Stimulated activated CD8-positive, alpha-beta memory T cell treated with anti-CD3 and anti-CD28 coated beads, Interleukin-12 subunit alpha, Interleukin-12 subunit beta, amount 100 ng/mL, for 4 hours (primary cell): Measurements from ENCODE around the gene DHRS9.
"Not testable (repeated sequence)": the region's sequence is repeated elsewhere in the genome, so short reads cannot be mapped to it uniquely, and the experiment has no call there.

ENCODE experiments used
- DNase-seq: peaks from one replicate; pipeline ENCODE4 v3.0.0-alpha.2; 2020; ENCODE audit warnings: low read depth

The DHRS9 gene

DNA sequence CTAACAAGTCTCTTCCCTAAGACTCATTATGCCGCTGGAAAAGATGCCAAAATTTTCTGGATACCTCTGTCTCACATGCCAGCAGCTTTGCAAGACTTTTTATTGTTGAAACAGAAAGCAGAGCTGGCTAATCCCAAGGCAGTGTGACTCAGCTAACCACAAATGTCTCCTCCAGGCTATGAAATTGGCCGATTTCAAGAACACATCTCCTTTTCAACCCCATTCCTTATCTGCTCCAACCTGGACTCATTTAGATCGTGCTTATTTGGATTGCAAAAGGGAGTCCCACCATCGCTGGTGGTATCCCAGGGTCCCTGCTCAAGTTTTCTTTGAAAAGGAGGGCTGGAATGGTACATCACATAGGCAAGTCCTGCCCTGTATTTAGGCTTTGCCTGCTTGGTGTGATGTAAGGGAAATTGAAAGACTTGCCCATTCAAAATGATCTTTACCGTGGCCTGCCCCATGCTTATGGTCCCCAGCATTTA is 26.3 kb downstream of the DHRS9 start:
- DNase-seq = no peak

DNA sequence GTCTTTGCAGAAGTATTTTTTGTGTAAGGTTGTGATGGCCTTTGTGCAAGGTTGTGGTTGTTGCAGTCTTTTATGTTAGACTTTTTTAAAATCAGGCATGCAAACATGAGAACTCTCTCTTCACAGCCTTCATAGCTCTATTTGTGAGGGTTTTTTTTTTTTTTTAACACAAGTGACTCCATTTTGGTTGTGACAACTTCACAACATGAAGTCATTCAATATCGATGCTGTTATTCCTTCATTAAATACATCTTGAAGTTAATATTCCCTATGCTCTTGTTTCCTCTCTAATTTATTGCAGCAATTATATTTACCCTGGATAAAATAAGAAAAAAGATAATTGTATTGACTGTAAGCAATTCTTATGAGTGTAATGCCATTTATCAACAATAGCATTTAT is 35.5 kb downstream of the DHRS9 start:
- DNase-seq = no peak

DNA sequence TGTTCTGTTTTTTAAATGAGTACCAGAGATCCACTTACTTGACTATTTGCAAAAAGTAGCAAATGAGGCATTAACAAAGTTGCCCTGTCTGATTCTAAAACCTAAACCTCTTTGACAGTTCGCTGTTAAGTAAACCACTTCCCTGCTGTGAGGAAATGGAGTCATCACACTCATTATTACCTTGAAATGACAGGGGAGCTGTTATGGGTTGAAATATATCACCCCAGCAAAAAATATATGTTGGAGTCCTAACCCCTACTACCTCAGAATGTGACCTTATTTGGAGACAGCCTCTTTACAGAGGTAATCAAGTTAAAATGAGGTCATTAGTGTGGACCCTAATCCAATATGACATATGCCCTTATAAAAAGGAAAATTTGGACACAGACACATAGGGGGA is 36.1 kb downstream of the DHRS9 start:
- no peak for DNase-seq

DNA sequence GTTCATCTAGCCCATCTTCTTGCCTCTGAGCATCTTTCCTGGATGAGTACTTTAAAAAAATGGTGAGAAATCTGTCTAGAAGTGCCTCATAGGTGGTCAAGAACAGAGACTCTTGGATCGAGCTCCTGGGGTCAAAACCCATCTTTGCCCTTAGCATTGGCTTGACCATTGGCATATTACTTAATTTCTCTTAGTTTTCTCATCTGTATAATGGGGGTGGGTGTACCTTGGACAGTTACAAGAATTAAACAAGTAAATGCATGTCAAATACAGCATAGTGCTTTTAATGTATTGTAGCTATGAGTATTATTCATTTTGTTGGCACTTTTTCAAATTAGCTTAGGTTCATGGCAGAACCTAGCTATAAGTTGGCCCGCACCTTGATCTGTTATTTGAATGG is 36.8 kb downstream of the DHRS9 start:
- no peak for DNase-seq

DNA sequence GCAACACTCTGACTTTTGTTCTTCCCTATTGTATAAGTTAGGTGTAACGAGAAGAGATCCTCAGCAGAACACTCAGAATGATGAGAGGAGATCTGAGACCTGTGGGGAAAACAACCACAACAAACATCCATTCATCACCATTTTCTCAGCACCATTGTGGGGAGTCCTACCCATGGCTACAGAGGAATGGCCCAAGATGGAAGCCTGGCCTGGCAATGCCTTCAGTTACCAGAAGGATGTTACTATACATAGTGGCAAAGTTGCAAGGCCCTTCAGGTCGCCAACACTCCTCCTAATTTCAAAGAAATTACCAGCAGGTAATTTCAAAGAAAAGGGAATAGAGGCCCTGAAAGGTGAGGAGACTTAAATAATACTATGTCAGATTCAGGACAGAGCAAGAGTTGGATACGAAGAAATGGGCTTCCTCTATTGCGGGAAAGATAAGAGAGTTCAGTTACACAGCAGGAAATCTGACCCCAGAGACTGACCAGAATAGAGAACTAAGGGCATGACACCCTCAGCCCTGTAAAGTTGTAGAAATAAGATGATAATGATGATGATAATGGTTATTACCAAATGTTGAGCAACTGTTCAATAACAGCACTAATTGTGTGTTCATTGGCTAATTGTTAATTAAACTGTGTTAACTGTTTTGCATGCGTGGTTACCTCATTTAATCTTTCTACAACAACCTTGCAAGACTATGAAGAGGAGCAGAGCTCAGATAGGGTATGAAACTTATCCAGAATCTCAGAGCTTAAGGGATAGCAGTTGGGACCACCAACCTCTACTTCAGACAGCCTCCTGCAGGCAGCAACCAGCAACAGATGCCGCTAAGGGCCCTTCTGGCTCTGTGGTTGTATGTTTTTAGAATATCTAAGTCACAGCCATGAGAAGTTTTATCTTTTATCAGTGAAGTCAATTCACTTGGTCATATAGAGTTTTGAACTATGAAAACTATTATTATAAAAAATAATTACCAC is 37.5 kb downstream of the DHRS9 start:
- DNase-seq = no peak

DNA sequence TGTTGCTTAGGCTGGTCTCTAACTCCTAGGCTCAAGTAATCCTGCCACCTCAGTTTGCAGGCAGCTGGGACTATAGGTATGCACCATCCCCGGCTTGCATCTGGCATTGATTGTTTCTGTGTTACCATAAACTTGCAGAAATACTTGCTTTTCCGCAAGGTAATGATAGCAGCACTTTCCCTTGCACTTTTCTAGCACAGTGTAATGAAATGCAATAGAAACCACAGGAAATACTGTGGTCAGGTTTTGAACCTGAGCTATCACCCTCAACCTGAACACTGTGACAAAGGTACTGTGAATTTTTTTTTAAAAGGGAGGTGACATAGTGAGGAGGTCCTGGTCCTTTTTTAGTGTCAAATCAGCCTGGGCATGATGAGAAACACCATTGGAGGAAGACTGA is 38.3 kb downstream of the DHRS9 start:
- DNase-seq = no peak

DNA sequence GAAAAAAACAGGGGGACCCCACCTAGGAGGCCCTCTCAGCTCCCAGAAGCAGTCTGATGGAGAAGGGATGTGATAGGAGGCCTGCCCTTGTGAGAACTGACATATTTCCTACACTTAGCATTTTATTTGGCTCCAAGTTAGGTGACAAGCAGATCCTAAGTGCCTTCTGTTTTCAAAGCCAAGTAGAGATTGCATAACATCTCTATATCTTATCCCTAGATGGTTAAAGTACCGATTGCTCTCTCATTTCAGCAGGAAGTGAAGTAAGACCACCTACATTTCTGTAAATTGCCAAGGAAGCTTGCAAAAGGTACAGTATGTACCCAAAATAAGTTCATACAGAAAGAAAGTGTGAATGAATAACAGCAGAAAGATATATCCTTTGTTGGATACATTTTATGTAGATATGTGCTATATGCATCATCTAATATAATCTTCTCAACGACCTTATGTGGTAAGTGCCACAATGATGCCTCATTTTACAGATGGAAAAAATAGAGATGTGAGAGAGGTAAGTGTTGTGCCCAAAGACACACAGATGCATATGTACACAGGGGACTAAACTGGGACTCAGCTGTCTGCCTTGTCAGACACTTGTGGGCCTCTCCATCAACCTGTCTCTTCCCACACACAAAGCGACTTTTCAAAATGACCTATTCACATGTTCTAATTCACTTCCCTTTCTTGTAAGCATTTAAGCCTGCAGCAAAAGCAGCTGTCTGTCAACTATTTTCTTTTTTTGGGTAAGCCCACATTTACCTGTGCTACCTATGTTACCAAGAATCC is 38.9 kb downstream of the DHRS9 start:
- no peak for DNase-seq

DNA sequence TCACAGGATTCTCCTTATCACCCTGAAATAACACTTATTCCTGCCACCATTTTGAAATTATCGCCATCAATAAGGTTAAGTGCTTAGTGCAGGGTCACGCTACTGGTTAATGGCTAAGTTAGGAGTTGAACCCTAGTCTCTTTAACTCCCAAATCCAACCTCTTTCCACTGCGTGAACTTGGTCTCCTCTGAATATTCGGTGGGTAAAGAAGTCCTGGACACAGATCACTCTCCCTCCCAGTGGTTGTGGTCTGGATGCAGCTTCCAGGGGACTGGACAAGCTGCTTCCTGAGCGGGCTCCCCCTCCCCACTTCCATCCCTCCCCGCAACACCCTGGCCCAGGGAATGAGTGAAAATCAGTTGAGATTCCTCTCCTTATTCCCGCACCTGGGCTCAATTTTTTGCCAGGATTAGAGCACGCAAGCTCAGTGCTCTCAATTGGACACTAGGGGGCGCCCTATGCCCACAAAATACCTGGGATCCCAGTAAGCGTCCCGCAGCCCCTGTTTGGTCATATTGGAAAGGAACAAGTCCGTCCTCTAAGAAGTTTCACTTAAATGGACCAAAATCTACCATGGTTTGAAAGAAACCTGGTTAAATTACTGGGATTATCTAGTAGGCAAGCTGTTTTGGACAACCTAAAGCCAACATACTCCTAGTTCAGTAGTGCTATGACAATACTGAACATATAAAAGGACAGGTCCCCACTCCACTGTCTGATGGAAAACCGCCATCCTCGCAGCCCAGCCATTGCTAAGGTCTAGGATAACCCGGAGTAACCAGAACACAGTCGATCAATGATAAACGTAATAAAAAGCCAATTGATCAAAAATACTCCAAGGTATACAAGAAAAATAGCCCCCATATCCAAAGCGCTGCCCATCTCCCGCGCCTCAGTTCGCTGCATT is 40.4 kb downstream of the DHRS9 start:
- peak; percentile 37 for DNase-seq

DNA sequence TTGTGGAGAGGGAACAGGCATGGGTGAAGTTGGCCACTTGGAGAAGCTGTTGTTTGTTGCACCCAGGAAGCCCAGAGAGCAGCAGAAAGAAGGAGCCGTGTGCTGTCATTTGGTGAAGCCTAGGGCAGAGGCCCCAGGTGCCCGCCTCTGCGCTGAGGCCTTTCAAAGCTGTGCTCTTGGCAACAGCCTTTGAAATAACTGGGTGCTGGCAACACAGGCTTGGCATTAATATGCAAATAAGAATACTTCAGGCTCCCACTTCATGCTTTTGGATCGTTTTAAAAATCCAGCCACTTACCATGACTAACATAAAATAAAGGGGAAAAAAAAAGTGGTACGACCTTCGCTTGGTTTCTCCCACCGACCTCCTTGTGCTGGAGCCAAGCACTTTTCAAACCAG is 41.1 kb downstream of the DHRS9 start:
- DNase-seq = no peak

DNA sequence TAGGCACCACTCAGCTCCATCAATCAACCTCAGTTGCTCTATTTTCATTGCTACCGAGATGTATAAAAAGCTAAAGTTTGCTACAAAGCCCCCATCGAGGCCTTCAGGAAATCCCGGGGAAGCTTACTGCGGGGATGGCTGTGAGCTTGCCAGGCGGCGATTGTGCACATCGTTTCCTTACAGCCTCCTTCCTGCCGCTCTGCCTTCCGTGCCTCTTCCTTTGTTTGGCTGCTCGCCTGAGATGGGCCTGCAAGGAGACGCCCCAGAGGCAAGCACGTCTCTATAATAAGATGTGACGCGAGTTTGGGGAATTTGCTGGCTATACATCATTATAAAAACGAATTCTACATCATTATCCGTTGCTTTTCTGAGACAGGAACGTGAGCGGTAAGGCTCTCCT is 41.6 kb downstream of the DHRS9 start:
- no peak for DNase-seq

DNA sequence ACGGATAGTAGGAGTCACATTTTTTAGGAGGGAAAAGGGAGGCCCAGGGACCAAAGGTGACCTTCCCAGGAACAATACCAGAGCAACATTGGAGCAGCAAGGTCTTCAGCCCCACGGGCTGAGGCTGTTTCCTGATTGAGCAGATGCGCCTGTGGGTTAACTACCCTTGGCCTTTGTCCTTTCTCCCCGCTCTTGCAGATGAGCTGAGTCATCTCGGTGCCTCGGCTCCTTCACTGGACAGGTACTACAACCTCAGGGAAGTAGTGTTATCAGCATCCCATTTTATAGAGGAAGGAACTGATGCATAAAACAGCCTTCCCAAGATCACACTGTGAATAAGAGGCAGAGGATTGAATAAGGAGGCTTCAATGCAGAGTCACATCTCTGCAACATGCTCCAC is 43.5 kb downstream of the DHRS9 start:
- DNase-seq = no peak

DNA sequence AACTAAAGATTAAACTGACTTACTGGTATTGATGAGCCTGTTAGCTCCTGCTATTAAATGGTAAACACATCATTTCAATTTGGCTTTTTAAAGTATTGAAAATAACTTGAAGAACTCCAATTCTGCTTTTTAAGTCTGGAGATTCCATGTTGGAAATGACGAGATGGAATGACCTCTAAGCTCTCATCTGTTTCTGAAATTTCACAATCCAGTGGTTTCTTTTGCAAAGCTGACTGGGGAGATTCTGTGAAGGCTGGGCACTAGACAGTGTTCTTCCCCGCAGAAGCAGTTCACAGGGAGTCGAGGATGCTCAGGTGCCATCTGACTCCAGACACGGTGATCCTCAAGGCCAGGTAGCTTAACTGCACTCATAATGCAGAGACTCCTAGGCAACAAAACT is 44.7 kb downstream of the DHRS9 start:
- DNase-seq = no peak

DNA sequence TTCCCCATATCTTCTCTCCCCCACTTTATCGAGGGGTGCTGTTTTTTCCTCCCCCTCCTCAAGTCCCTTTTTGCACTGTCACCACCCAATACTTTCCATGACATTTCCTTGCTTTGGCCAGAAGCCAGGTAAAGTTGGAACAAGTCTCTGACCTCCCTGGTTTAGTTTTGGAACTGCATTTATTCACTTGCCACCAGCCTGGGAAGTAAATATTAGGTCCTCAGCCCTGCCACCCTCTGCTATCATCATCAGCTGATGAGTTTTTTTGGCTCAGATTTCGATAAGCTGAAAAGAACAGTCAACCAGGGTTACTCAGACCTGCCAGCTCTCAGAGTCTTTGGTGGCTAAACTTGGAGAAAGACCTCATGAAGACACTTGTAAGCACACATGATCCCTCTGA is 47.0 kb downstream of the DHRS9 start:
- no peak for DNase-seq

DNA sequence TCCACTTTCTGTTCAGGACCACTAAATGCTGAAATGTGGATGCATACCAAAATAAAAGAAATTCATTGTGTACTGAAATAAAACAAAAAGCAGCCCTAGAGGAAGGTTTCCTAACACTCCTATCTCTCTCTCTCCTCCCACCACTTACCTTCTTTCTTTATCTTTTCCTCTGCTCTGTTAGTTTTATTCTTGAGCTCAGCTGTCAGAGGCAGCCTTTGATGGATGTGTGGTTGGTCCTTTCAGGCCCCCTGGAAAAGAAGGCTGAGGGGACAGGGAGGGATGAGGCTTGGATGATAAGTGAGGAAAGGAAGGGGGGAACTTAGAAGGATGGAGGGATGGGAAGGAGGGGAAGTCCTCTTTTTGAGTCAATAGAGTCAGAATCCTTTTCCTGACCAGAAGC is 47.6 kb downstream of the DHRS9 start:
- no peak for DNase-seq

DNA sequence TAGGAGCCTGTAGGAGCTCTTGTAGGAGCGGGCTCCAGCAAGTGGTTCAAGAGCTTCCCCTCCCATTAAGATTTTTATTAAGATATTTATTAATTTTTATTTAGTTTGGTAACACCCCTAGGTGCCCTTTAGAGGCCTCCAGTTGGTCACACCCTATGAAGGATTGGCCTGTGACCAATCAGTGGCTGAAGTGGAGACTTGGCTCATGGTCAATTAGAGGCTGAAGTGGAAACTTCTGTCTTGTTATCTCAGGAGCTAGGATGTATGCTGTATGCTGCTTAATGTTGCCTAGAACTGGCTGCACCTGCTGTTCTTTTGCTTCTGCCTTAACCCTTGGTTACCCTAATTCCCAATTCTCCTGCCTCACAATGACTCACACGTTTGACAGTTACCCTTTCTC is 48.7 kb downstream of the DHRS9 start:
- no peak for DNase-seq

DNA sequence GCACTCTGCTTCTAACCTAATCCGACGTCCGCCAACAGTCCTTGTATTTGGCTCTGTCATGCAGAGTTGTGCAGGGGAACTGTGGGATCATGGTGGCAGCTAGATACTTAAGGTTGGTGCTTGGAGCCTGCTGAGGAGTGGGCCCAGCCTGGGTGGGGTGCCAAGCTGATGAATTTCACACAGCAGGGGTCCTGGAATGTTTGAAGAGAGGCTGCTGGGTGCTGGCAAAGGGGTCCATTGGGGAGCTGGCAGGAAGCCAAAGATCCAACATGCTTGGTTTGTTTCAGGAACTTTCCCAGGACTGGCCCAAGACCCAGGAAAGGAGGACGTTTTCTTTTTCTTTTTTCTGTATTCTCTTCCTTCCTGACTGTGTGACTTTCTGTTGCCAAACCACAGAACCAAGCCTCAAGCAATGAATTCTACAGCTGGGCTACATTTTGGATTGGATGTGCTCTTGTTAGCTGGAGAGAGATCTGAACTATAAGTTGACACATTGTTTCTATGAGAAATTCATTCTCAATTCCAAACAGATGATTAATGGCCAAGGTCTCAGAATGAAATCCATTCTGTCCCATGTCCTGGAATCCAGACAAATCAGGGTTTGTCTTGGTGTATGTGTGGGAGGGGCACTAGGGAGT is 49.9 kb downstream of the DHRS9 start:
- no peak for DNase-seq

DNA sequence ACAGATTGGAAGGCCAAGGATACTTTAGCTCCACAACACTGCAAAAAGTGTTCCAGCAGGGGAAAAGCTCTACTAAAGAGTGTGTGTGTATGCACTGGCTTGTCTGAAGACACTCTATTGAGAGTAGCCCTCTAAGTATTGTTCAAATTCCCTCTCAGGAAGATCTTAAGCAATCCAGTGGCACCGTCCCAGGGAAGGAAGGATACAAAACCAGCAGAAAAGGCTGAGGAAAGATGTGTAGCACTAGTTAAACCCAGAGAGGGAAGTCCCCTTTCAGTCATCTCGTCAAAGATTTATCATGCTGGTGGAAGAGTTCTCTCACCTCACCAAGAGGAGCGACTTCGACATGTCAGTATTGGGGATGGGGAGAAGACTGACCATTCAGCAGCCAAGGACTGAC is 50.5 kb downstream of the DHRS9 start:
- DNase-seq = no peak

DNA sequence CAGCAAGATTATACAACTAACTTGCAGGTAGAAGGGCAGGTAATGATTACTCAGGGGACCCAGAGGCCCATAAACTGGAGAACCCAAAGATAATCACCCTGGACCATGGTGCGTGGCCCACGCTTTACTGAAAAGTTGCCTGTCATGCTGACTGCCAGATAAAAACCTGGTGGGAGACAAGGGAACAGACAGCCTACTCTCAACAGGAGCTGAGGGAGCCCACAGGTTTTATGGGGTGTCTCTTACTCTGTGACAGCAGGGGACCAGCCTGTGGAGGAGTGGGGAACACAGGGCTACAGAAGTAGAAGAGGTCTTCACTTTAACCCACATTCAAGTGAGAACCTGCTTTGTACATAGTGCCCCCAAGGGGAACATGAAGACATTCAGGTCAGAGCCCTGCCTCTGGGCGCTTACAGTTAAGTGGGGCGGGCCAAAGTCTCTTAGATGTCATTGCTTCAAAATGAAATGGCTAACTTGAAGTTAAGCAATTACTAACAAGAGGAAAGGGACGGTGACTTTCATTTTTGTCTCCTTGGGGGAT is 60.4 kb downstream of the DHRS9 start:
- no peak for DNase-seq

DNA sequence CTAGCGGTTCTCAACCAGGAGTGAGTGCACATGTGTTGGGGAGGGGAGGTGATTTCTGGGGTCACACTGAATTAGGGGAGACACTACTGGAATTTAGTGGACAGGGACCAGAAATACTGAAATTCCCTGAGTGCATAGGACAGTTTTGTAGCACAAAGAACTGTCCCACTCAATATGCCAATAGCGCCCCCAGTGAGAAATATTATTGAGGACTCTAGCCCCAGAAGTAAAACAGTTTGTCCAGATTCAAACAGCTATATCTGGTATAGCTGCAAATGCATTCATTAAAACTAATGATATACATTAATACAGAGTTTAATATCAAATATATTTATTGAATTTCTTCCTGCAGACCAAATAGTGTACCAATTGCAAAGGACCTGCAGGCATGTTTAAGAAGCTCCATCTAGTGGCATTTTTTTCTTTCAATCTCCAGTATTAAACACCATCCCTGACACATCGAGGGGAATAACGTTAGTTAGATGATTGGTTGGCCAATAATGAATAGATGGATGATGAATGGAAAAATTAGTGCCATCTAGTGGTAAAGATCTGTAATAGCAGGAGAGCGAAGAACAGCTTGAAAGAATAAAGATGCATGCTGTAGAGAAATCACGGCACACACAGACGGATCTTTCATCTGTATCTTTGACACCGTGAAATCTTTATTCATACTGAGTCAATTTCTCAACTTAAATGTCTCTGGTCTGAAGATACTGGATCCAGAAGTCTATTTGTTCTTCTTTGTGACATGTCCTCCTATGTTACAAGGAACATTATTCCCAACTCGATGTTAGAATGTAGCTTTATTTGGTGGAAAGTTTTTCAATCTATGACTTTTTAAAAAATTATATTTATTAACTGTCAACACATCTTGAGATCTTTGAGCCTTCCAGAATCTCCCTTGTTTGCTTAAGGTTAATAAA is 62.5 kb downstream of the DHRS9 start:
- no peak for DNase-seq

DNA sequence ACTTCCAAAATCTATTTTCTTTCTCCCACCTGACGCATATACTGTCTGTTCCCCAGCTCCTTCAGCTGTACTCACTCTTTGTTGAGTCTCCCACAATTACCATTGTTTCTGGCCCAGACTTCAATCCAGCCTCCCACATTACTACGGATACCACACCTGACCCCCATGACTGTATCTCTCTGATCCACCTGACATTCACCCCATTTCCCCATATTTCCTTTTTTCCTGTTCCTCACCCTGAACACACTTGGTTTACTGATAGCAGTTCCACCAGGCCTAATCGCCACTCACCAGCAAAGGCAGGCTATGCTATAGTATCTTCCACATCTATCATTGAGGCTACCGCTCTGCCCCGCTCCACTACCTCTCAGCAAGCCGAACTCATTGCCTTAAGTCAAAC is 64.9 kb downstream of the DHRS9 start:
- DNase-seq = not testable (repeated sequence)
